Measurements from ENCODE around the gene KLHL25. TPM values are rescaled to one million over a fixed set of nuclear protein-coding genes. Genes with fewer than 3 reads are reported as not detected.

Gene KLHL25
- total and polyA plus RNA-seq, 2 experiments from 2014 or later = 2.0 to 7.1 TPM

- H3K36me3 ChIP-seq (ENCODE audit: low read depth) = peaks cover 46% of the 10 kb centered on the region
- no peaks in the 10 kb centered on the region for H3K9me2 ChIP-seq (ENCODE audit: insufficient read depth)
Observed at GRCh38 chr15:85733416-85733815, 61.3 kb downstream of the KLHL25 start.

GRCh38 chr15:85730001-85730820 is 64.5 kb downstream of the KLHL25 start:
- no peaks in the 10 kb centered on the region for H3K27me3 ChIP-seq (replicated peaks; ENCODE audit: insufficient read depth)
- H3K27ac ChIP-seq = no peak overlapping the region
- H3K9ac ChIP-seq = no peak overlapping the region
- no peaks in the 10 kb centered on the region for H3K9me3 ChIP-seq (ENCODE audit: low read depth)
- 22 to 24% methylated on average over 5 of the region's 5 CpGs for WGBS, 2 experiments (ENCODE audit: low coverage in 1 of 2, low lambda C conversion rate in 2 of 2, missing lambda C conversion rate in 2 of 2)
- H3K4me1 ChIP-seq (ENCODE audit: insufficient read depth) = peaks cover 26% of the 10 kb centered on the region
- no peaks in the 10 kb centered on the region for H4K20me1 ChIP-seq (ENCODE audit: insufficient read depth)
- H3K4me3 ChIP-seq = no peak overlapping the region
- H2AFZ ChIP-seq = no peak overlapping the region
- peaks cover 47% of the 10 kb centered on the region for H3F3A ChIP-seq (ENCODE audit: insufficient read depth)
- no peak for TF ChIP-seq EZH2 (IDR thresholded peaks at IDR 0.05; ENCODE audit: insufficient read depth, poor library complexity, severe bottlenecking)
- TF ChIP-seq EZH2phosphoT487 (IDR thresholded peaks at IDR 0.05; ENCODE audit: insufficient read depth, low read depth) = no peak
- no peaks in the 10 kb centered on the region for H3K9me2 ChIP-seq (ENCODE audit: insufficient read depth)
- in situ Hi-C loops (cut with MboI) = no loop called here
- peak; percentile 72 for DNase-seq
- H3K4me2 ChIP-seq (ENCODE audit: unreplicated experiment) = no peak overlapping the region
- no peaks in the 10 kb centered on the region for H3K79me2 ChIP-seq (ENCODE audit: insufficient read depth)
- H3K36me3 ChIP-seq (ENCODE audit: low read depth) = peaks cover 37% of the 10 kb centered on the region

More at GRCh38 chr15:85733416-85733815, 61.3 kb downstream of the KLHL25 start:
- TF ChIP-seq EZH2phosphoT487 (IDR thresholded peaks at IDR 0.05; ENCODE audit: insufficient read depth, low read depth) (no peak), EZH2 (IDR thresholded peaks at IDR 0.05; ENCODE audit: insufficient read depth, poor library complexity, severe bottlenecking) (no peak)
- peaks cover 18% of the 10 kb centered on the region for H3F3A ChIP-seq (ENCODE audit: insufficient read depth)
- no peak overlapping the region for H3K4me3 ChIP-seq
- no peaks in the 10 kb centered on the region for H4K20me1 ChIP-seq (ENCODE audit: insufficient read depth)
- no peak for DNase-seq
- no peaks in the 10 kb centered on the region; the same call in 1 of the 2 replicates for H3K4me1 ChIP-seq (ENCODE audit: insufficient read depth)
- no peak overlapping the region for H2AFZ ChIP-seq
- no peaks in the 10 kb centered on the region for H3K79me2 ChIP-seq (ENCODE audit: insufficient read depth)
- H3K27me3 ChIP-seq (replicated peaks; ENCODE audit: insufficient read depth) = no peaks in the 10 kb centered on the region
- in situ Hi-C loops (cut with MboI) = no loop called here
- no peak overlapping the region for H3K9ac ChIP-seq
- no peak overlapping the region for H3K27ac ChIP-seq
- H3K4me2 ChIP-seq (ENCODE audit: unreplicated experiment) = no peak overlapping the region
- no peaks in the 10 kb centered on the region for H3K9me3 ChIP-seq (ENCODE audit: low read depth)

- H3K36me3 ChIP-seq (ENCODE audit: low read depth) = peaks cover 27% of the 10 kb centered on the region
- DNase-seq = peak; percentile 74
- H3K4me2 ChIP-seq (ENCODE audit: unreplicated experiment) = peak overlapping the region; percentile 76
- no peak overlapping the region for H2AFZ ChIP-seq
- WGBS, 2 experiments (ENCODE audit: low coverage in 1 of 2, low lambda C conversion rate in 2 of 2, missing lambda C conversion rate in 2 of 2) = 12 to 25% methylated on average over 2 of the region's 2 CpGs
- peaks cover 32% of the 10 kb centered on the region for H3K4me1 ChIP-seq (ENCODE audit: insufficient read depth)
- H4K20me1 ChIP-seq (ENCODE audit: insufficient read depth) = no peaks in the 10 kb centered on the region
- peaks cover 55% of the 10 kb centered on the region for H3F3A ChIP-seq (ENCODE audit: insufficient read depth)
- H3K9me3 ChIP-seq (ENCODE audit: low read depth) = no peaks in the 10 kb centered on the region
- H3K9ac ChIP-seq = peak overlapping the region; percentile 60
- H3K79me2 ChIP-seq (ENCODE audit: insufficient read depth) = no peaks in the 10 kb centered on the region
- 0 out of 2 replicates have a peak overlapping the region, but pooled peaks have one; percentile 16 for H3K4me3 ChIP-seq
- no peaks in the 10 kb centered on the region for H3K27me3 ChIP-seq (replicated peaks; ENCODE audit: insufficient read depth)
- in situ Hi-C loops (cut with MboI) = no loop called here
- TF ChIP-seq EZH2 (IDR thresholded peaks at IDR 0.05; ENCODE audit: insufficient read depth, poor library complexity, severe bottlenecking) (no peak), EZH2phosphoT487 (IDR thresholded peaks at IDR 0.05; ENCODE audit: insufficient read depth, low read depth) (no peak)
- H3K9me2 ChIP-seq (ENCODE audit: insufficient read depth) = no peaks in the 10 kb centered on the region
- H3K27ac ChIP-seq = peak overlapping the region; percentile 83
Observed at GRCh38 chr15:85727068-85727467, 67.7 kb downstream of the KLHL25 start.

DNA sequence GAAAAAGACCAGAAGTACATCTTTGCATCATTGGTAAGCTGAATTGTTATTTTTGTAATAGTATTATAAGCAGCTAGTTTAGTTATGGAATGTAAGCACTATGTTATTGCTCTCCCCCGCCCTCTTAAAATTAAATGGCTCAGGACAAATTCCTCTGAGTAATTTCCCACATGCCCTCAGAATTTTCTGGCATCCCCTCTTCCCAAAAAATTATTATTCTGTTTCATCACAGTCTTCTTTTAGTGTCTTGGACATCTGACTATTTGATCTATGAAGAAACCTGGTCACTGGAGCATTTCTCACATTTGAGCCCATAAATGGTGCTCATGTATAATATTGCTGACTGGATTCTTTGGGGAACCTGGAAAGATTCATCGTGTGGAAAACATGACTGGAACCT is 68.3 kb downstream of the KLHL25 start:
- 23 to 28% methylated on average over 2 of the region's 2 CpGs for WGBS, 2 experiments (ENCODE audit: low coverage in 1 of 2, low lambda C conversion rate in 2 of 2, missing lambda C conversion rate in 2 of 2)
- H3K27ac ChIP-seq = peak overlapping the region; percentile 83
- H3K79me2 ChIP-seq (ENCODE audit: insufficient read depth) = no peaks in the 10 kb centered on the region
- H3F3A ChIP-seq (ENCODE audit: insufficient read depth) = peaks cover 55% of the 10 kb centered on the region
- H3K27me3 ChIP-seq (replicated peaks; ENCODE audit: insufficient read depth) = no peaks in the 10 kb centered on the region
- no peaks in the 10 kb centered on the region for H3K9me3 ChIP-seq (ENCODE audit: low read depth)
- H4K20me1 ChIP-seq (ENCODE audit: insufficient read depth) = no peaks in the 10 kb centered on the region
- peaks cover 24% of the 10 kb centered on the region for H3K36me3 ChIP-seq (ENCODE audit: low read depth)
- H3K4me3 ChIP-seq = 0 out of 2 replicates have a peak overlapping the region, but pooled peaks have one; percentile 16
- peak overlapping the region; percentile 60 for H3K9ac ChIP-seq
- peaks cover 32% of the 10 kb centered on the region for H3K4me1 ChIP-seq (ENCODE audit: insufficient read depth)
- H2AFZ ChIP-seq = no peak overlapping the region
- DNase-seq = peak; percentile 70
- H3K4me2 ChIP-seq (ENCODE audit: unreplicated experiment) = peak overlapping the region; percentile 76
- H3K9me2 ChIP-seq (ENCODE audit: insufficient read depth) = no peaks in the 10 kb centered on the region
- TF ChIP-seq EZH2phosphoT487 (IDR thresholded peaks at IDR 0.05; ENCODE audit: insufficient read depth, low read depth) = no peak
- no peak for TF ChIP-seq EZH2 (IDR thresholded peaks at IDR 0.05; ENCODE audit: insufficient read depth, poor library complexity, severe bottlenecking)
- in situ Hi-C loops (cut with MboI) = no loop called here
